GM19193 (cell line): ENCODE measurements around the gene CORO1C.

Experiments
- POLR2A ChIP-seq: IDR thresholded peaks from 4 replicates; pipeline ENCODE4 v1.6.1; 2011; ENCODE audit not compliant: insufficient read depth, insufficient read length; ENCODE audit errors: extremely low read depth

CORO1C gene

DNA sequence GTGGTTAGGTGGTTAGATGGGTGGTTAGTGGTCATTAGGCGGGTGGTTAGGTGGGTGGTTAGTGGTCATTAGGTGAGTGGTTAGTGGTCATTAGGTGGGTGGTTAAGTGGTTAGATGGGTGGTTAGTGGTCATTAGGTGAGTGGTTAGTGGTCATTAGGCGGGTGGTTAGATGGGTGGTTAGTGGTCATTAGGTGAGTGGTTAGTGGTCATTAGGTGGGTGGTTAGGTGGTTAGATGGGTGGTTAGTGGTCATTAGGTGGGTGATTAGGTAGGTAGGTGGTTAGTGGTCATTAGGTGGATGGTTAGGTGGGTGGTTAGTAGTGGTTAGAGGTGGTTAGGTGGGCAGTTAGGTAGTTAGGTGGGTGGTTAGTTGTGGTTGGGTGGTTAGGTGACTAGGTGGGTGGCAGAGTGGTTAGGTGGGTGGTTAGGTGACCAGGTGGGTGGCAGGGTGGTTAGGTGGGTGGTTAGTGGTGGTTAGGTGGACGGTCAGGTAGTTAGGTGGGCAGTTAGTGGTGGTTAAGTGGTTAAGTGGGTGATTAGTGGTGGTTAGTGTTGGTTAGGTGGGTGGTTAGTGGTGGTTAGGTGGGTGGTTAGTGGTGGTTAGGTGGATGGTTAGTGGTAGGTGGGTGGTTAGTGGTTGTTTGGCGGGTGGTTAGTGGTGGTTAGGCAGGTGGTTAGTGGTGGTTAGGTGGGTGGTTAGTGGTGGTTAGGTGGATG is 125.5 kb downstream of the CORO1C start:
- no peak for TF ChIP-seq POLR2A

GRCh38 chr12:108605000-108605689 is 126.2 kb downstream of the CORO1C start:
- TF ChIP-seq POLR2A = no peak

- TF ChIP-seq POLR2A = no peak
Measured at GRCh38 chr12:108604208-108604941, 126.9 kb downstream of the CORO1C start.

GRCh38 chr12:108603743-108604142 is 127.6 kb downstream of the CORO1C start:
- no peak for TF ChIP-seq POLR2A

GRCh38 chr12:108602976-108603704 is 128.2 kb downstream of the CORO1C start:
- no peak for TF ChIP-seq POLR2A

DNA sequence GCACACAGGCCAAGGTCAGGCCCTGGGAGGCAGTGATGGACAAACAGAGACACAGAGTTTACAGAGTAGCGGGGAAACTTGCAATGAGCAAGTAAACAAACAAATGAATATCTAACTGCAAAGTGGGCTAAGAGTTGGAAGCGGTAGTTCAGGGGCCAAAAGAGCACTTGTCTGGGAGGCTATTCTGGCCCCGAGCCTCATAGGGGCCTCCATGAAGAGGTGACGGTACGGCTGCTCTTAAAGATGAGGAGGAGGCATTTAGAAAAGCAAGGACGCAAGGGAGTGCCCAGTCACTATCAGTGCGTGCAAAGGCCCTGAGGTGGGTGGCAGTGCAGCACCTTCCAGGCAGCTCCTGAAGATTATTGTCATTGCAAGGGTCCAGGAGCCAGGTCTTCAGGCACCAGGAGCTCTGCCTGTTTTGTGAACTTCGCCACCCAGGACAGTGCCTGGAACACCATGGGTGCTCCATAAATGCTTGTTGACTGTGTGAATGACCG is 129.1 kb downstream of the CORO1C start:
- no peak for TF ChIP-seq POLR2A

GRCh38 chr12:108600702-108601007 is 130.7 kb downstream of the CORO1C start:
- no peak for TF ChIP-seq POLR2A

DNA sequence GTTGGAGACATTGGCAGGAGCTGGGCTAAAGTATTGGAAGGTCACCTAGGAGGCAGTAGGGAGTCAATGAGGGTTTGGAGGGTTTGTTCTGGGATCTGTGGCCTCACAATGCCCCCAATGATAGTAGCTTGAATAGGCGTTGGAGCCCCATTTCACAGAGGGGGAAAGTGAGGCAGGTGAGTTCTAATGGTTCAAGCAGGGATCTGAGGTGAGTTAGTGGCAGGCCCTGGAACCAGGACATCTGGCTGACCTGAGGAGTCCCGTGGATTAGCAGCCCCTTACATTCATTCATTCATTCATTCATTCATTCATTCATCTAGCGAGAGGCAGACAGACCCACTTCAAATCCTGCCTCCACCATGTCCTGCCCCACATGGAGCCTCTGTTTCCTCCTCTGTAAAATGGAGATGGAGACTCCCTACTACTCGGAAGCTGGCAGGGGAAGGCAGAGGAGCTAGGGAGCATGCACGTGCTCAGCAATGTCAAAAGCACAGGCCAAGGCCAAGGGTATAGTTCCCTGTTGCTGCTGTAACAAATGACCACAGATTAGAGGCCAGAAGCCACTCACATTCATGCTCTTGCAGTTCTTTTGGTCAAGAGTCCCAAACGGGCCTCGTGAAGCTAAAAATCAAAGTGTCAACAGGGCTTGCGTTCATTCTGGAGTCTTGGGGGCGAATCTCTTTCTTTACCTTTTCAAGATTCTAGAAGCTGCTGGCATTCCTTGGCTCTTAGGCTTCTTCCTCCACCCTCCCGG is 131.2 kb downstream of the CORO1C start:
- TF ChIP-seq POLR2A = no peak

GRCh38 chr12:108599541-108599940 is 131.8 kb downstream of the CORO1C start:
- no peak for TF ChIP-seq POLR2A

DNA sequence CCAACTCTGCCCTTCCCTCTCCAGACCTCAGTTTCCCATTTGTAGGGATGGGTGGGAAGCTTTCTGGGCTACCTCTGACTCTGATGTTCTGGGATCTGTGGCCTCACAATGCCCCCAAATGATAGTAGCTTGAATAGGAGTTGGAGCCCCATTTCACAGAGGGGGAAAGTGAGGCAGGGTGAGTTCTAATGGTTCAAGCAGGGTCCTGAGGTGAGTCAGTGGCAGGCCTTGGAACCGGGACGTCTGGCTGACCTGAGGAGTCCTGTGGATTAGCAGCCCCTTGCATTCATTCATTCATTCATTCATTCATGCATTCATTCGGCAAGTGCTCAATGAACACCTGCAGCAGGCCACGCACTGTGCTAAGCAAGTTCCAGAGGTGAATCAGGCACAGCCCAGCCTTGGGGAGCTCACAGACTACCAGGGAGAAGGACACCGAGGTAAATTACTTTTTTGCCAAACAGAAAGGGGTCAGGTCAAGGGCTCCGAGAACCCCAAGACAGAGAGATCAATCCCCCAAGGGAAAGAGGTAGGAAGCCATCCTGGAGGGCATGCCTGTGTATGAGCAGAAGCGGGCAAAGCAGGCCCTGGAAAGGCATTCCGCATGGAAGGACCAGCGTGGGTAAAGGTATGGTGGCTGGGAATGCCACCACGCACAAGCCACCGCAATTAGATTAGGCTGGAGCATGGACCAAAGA is 132.6 kb downstream of the CORO1C start:
- TF ChIP-seq POLR2A = no peak

- TF ChIP-seq POLR2A = no peak
Measured at GRCh38 chr12:108597559-108598471, 133.5 kb downstream of the CORO1C start, which contains the start of gene TMEM119. Gene TMEM119, minus strand, starts transcription at chr12:108598084. Its CDS starts 5,701 bp downstream, at chr12:108592383.

GRCh38 chr12:108596854-108597558 is 134.3 kb downstream of the CORO1C start:
- no peak for TF ChIP-seq POLR2A
